CD4-positive, alpha-beta T cell treated with Interleukin-1 beta for 1 hour (primary cell): Measurements from ENCODE around the gene SLC52A3.
"Not testable (repeated sequence)": the region's sequence is repeated elsewhere in the genome, so short reads cannot be mapped to it uniquely, and the experiment has no call there.

Source experiments
- DNase-seq, 2 donors: peaks; one replicate each; pipeline ENCODE4 v3.0.0-alpha.2; 2020 to 2022

The SLC52A3 gene

GRCh38 chr20:768426-768978 is at the start of gene SLC52A3:
SLC52A3 (minus strand) TSS chr20:768500; CDS start chr20:765774, 2,726 bp downstream.
- no peak for DNase-seq

GRCh38 chr20:815914-816606 is 47.8 kb upstream of the SLC52A3 start:
- DNase-seq = peak; percentile 64 to 67

GRCh38 chr20:815226-815625 is 46.9 kb upstream of the SLC52A3 start:
- no peak for DNase-seq

GRCh38 chr20:813390-813789 is 45.1 kb upstream of the SLC52A3 start:
- DNase-seq = no peak

- DNase-seq = not testable (repeated sequence)
These were observed 44.1 kb upstream of the SLC52A3 start for GRCh38 chr20:812435-812814.

- DNase-seq = not testable (repeated sequence)
These were observed 43.6 kb upstream of the SLC52A3 start for GRCh38 chr20:811776-812434.

GRCh38 chr20:805713-806112 is 37.4 kb upstream of the SLC52A3 start:
- DNase-seq = no peak

GRCh38 chr20:801678-802077 is 33.4 kb upstream of the SLC52A3 start:
- DNase-seq = no peak

- DNase-seq = not testable (repeated sequence)
These were observed 31.7 kb upstream of the SLC52A3 start for GRCh38 chr20:800026-800425.

GRCh38 chr20:798746-799145 is 30.4 kb upstream of the SLC52A3 start:
- not testable (repeated sequence) for DNase-seq

- no peak for DNase-seq
These were observed 28.6 kb upstream of the SLC52A3 start for GRCh38 chr20:796921-797320.

- DNase-seq = no peak
These were observed 23.9 kb upstream of the SLC52A3 start for GRCh38 chr20:792248-792647.

- no peak for DNase-seq
These were observed 22.8 kb upstream of the SLC52A3 start for GRCh38 chr20:791056-791455.

GRCh38 chr20:787825-788224 is 19.5 kb upstream of the SLC52A3 start:
- no peak for DNase-seq

- no peak for DNase-seq
These were observed 11.5 kb upstream of the SLC52A3 start for GRCh38 chr20:779771-780170.

- DNase-seq = no peak
These were observed 7.9 kb upstream of the SLC52A3 start for GRCh38 chr20:776165-776564.

GRCh38 chr20:775679-776135 is 7.4 kb upstream of the SLC52A3 start:
- DNase-seq = no peak

- no peak for DNase-seq
These were observed 6.4 kb upstream of the SLC52A3 start for GRCh38 chr20:774660-775057.

GRCh38 chr20:774016-774659 is 5.8 kb upstream of the SLC52A3 start:
- no peak for DNase-seq

GRCh38 chr20:772806-773205 is 4.5 kb upstream of the SLC52A3 start:
- no peak for DNase-seq

- DNase-seq = no peak
These were observed 3.6 kb upstream of the SLC52A3 start for GRCh38 chr20:771741-772464.

- no peak for DNase-seq
These were observed 2.4 kb upstream of the SLC52A3 start for GRCh38 chr20:770691-771090.

- no peak for DNase-seq
These were observed 1.4 kb downstream of the SLC52A3 start for GRCh38 chr20:766906-767305.
